Uterus (tissue), 4 donors: ENCODE data around the gene RALGAPB. TPM values are rescaled to one million over a fixed set of nuclear protein-coding genes. Genes with fewer than 3 reads are reported as not detected.
"Not testable (repeated sequence)": the region's sequence is repeated elsewhere in the genome, so short reads cannot be mapped to it uniquely, and the experiment has no call there.

Experiments used
- DNase-seq, 2 donors: peaks; one replicate each; pipeline ENCODE4 v3.0.0-alpha.2; 2019 to 2020
- H3K27ac ChIP-seq, 2 donors: fragments of 200-600 bp; sonication (generic); 1 replicate in 1 of 2; 2 replicates in 1 of 2; pipeline ENCODE4 v1.5.1; 2016 to 2018
- H3K27me3 ChIP-seq, 2 donors: fragments of 200-600 bp; sonication (generic); one replicate each; pipeline ENCODE4 v1.5.1; 2018 to 2019; ENCODE audit warnings: control low read depth in 1 of 2
- H3K36me3 ChIP-seq, 2 donors: fragments of 200-600 bp; sonication (generic); one replicate each; pipeline ENCODE4 v1.5.1; 2019; ENCODE audit warnings: control low read depth in 1 of 2
- H3K4me1 ChIP-seq, 2 donors: fragments of 200-600 bp; sonication (generic); one replicate each; pipeline ENCODE4 v1.5.1; 2018 to 2019; ENCODE audit warnings: control low read depth in 1 of 2
- H3K4me3 ChIP-seq, 2 donors: fragments of 200-600 bp; sonication (generic); 1 replicate in 1 of 2; 2 replicates in 1 of 2; pipeline ENCODE4 v1.5.1; 2018 to 2019; ENCODE audit warnings: mild to moderate bottlenecking in 1 of 2
- H3K9me3 ChIP-seq, 2 donors: fragments of 200-600 bp; sonication (generic); one replicate each; pipeline ENCODE4 v1.5.1; 2019; ENCODE audit warnings: control low read depth in 1 of 2
- CTCF ChIP-seq, 4 experiments: fragments of 200-600 bp in 2 of 4; fragments of 450-650 bp in 2 of 4; sonication (generic) in 2 of 4; IDR thresholded peaks; one replicate each; pipeline ENCODE4 v1.5.1; 2016 to 2019; ENCODE audit warnings: antibody characterized with exemption in 4 of 4, mild to moderate bottlenecking in 2 of 4, moderate library complexity in 1 of 4
- POLR2A ChIP-seq, 2 donors: fragments of 450-650 bp; IDR thresholded peaks; one replicate each; pipeline ENCODE4 v1.6.1; 2016; ENCODE audit warnings: antibody characterized with exemption in 2 of 2, mild to moderate bottlenecking in 1 of 2, moderate library complexity in 1 of 2
- intact Hi-C: fragments of 100-400 bp; cut with DNase I; formaldehyde crosslinking; loops from one replicate; pipeline ENCODE4 v1.15.1; 2023; ENCODE audit warnings: low total_unique reads
- total RNA-seq, 4 donors: library from RNA; depleted of rRNA in 3 of 4; stranded (reverse); fragments of >200 nt in 3 of 4; gene quantifications; one replicate each; pipeline versions ENCODE4 v1.1.0 to v1.2.4, GENCODE V29; 2014 to 2023
- donor health status: DM: yes; HTN: yes; CAD: no.

RALGAPB gene
- total RNA-seq, 4 donors from 2014 or later = 27.4 to 57.0 (median 39.9) TPM

- no peaks in the 10 kb centered on the region for H3K36me3 ChIP-seq
- H3K27ac ChIP-seq = no peak overlapping the region
- H3K27me3 ChIP-seq = no peaks in the 10 kb centered on the region
- H3K4me1 ChIP-seq = no peaks in the 10 kb centered on the region
- intact Hi-C loops = no loop called here
- H3K9me3 ChIP-seq = peaks cover 0 to 4% of the 10 kb centered on the region in 2 donors
- H3K4me3 ChIP-seq = no peak overlapping the region
- DNase-seq = no peak
- no peak for TF ChIP-seq POLR2A (IDR thresholded peaks at IDR 0.05)
- no peak for TF ChIP-seq CTCF (IDR thresholded peaks at IDR 0.05)
Observed at GRCh38 chr20:38427655-38428023, 45.0 kb upstream of the RALGAPB start.

GRCh38 chr20:38428800-38429199 is 43.8 kb upstream of the RALGAPB start:
- no peak overlapping the region for H3K27ac ChIP-seq
- no peaks in the 10 kb centered on the region for H3K27me3 ChIP-seq
- H3K9me3 ChIP-seq = peaks cover 0 to 4% of the 10 kb centered on the region in 2 donors
- intact Hi-C loops = no loop called here
- DNase-seq = no peak
- H3K36me3 ChIP-seq = no peaks in the 10 kb centered on the region
- TF ChIP-seq POLR2A (IDR thresholded peaks at IDR 0.05) (no peak), CTCF (IDR thresholded peaks at IDR 0.05) (no peak)
- H3K4me3 ChIP-seq = no peak overlapping the region
- no peaks in the 10 kb centered on the region for H3K4me1 ChIP-seq

- H3K27ac ChIP-seq = no peak overlapping the region
- H3K27me3 ChIP-seq = no peaks in the 10 kb centered on the region
- H3K4me3 ChIP-seq = no peak overlapping the region
- DNase-seq = no peak
- H3K36me3 ChIP-seq = no peaks in the 10 kb centered on the region
- H3K4me1 ChIP-seq = no peaks in the 10 kb centered on the region
- TF ChIP-seq CTCF (IDR thresholded peaks at IDR 0.05) (no peak), POLR2A (IDR thresholded peaks at IDR 0.05) (no peak)
- intact Hi-C loops = no loop called here
- peaks cover 0 to 4% of the 10 kb centered on the region in 2 donors for H3K9me3 ChIP-seq
Observed at GRCh38 chr20:38429301-38429700, 43.3 kb upstream of the RALGAPB start.

GRCh38 chr20:38430679-38431325 is 41.8 kb upstream of the RALGAPB start:
- H3K27me3 ChIP-seq = no peaks in the 10 kb centered on the region
- DNase-seq = no peak
- TF ChIP-seq CTCF (IDR thresholded peaks at IDR 0.05) (no peak), POLR2A (IDR thresholded peaks at IDR 0.05) (no peak)
- no peak overlapping the region for H3K27ac ChIP-seq
- H3K4me1 ChIP-seq = no peaks in the 10 kb centered on the region
- H3K36me3 ChIP-seq = no peaks in the 10 kb centered on the region
- H3K4me3 ChIP-seq = no peak overlapping the region
- H3K9me3 ChIP-seq = peaks cover 0 to 4% of the 10 kb centered on the region in 2 donors
- intact Hi-C loops = no loop called here

- no peak overlapping the region for H3K27ac ChIP-seq
- intact Hi-C loops = no loop called here
- no peaks in the 10 kb centered on the region for H3K36me3 ChIP-seq
- no peaks in the 10 kb centered on the region for H3K27me3 ChIP-seq
- no peak for DNase-seq
- no peaks in the 10 kb centered on the region for H3K4me1 ChIP-seq
- TF ChIP-seq POLR2A (IDR thresholded peaks at IDR 0.05) = no peak
- TF ChIP-seq CTCF (IDR thresholded peaks at IDR 0.05) = no peak
- H3K9me3 ChIP-seq = peaks cover 0 to 4% of the 10 kb centered on the region in 2 donors
- no peak overlapping the region for H3K4me3 ChIP-seq
Observed at GRCh38 chr20:38432292-38432691, 40.4 kb upstream of the RALGAPB start.

GRCh38 chr20:38432870-38433269 is 39.8 kb upstream of the RALGAPB start:
- DNase-seq, H3K9me3 ChIP-seq, H3K4me1 ChIP-seq, H3K27ac ChIP-seq, H3K27me3 ChIP-seq, intact Hi-C loops, H3K36me3 ChIP-seq, H3K4me3 ChIP-seq: not testable (repeated sequence)
